GM19193 (cell line): Measurements from ENCODE around the gene RAB20.

ENCODE experiments used
- POLR2A ChIP-seq: IDR thresholded peaks from 4 replicates; pipeline ENCODE4 v1.6.1; 2011; ENCODE audit not compliant: insufficient read depth, insufficient read length; ENCODE audit errors: extremely low read depth

Gene RAB20

GRCh38 chr13:110499621-110500281, 61.8 kb downstream of the RAB20 start:
- no peak for TF ChIP-seq POLR2A

GRCh38 chr13:110498765-110499164, 62.8 kb downstream of the RAB20 start:
- TF ChIP-seq POLR2A = no peak

- TF ChIP-seq POLR2A = no peak
Measured at GRCh38 chr13:110498327-110498726, 63.2 kb downstream of the RAB20 start.

- no peak for TF ChIP-seq POLR2A
Measured at GRCh38 chr13:110497003-110497402, 64.5 kb downstream of the RAB20 start.

- TF ChIP-seq POLR2A = no peak
Measured at GRCh38 chr13:110496281-110496680, 65.2 kb downstream of the RAB20 start.

DNA sequence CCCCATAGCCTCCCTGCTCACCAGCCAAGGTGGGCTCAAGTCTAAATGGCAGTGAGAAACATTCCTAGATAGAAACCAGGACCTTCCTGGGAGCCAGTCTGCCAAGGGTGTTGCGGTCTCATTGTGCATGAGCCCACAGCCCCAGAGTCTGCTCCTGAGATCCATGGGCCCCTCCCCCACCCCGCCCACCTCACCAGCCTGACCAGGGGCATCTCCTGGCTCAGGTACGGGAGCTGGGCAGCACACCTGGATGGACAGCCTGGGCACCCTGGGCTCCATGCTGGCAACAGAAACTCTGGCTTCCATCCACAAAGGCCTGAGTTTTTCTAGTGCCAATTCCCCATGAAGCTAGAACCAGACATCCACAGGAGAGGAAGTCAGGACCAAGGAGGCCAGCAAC, 65.6 kb downstream of the RAB20 start:
- no peak for TF ChIP-seq POLR2A

DNA sequence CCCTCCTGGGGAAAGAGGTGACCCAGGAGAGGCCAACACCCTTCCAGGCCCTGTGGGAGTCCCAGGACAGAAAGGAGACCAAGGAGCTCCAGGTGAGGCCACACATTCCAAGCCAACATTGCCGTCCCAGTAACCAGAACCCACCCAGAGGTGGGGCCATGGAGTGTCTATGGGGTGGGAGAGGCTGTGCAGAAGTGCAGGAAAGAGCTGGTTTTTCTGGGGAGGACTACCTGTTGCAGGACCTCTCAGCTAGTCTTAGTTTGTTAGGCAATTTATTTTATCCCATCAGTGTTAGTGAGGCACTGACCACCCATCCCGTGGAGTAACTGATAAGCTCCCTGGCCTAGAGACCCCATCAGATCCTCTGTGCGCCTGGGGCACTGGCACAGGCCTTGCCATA, 66.1 kb downstream of the RAB20 start:
- TF ChIP-seq POLR2A = no peak

DNA sequence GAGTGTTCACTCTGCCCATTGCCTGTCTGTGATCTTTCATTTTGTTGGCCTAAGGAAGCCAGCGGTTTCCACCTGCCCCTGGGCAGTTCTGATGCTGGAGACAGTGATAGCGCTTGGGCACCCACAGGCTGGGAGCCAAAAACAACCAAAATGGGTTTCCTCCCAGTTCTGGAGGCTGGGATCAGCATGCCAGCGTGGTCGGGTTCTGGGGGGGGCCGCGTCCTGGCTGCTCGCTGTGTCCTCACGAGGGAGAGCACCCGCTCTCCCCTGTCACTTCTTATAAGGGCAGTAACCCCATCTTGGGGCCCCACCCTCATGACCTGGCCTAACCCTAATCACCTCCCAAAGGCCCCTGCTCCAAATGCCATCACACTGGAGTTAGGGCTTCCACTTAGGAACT, 67.9 kb downstream of the RAB20 start:
- no peak for TF ChIP-seq POLR2A

- TF ChIP-seq POLR2A = no peak
Measured at GRCh38 chr13:110492679-110493593, 68.6 kb downstream of the RAB20 start.

DNA sequence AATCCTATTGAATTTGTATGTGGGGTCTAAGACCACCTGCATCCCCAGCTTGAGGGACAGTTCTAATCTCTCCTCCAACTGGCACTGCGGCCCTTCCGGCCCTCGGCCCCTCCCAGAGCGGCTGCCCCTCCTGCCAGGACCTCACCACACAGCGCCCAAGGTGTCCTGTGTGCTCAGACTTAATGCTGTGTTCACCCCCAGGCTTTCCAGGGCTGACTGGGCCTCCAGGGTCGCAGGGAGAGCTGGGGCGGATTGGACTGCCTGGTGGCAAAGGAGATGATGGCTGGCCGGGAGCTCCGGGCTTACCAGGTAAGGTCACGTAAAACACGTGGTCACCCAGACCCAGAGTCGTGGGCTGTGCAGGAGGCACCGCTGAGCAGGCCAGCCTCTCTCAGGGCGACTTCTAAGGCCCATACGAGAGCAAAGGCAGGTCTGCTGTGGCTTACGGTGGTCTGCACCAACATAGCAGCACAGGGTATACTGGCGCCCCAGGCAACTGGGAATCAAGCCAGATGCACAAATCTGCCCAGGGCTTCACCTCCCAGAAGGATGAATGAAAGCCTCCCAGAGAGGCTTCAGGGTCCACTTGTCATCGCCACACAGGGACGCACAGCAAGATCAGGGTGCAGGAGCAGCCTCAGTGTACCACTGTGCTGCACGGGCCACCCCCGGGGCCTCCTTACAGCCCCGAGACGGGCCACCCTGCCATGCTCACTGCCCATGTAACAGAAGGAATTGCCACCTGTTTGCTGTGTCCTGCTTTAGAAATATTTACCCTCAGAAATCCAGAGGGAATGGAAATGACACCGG, 69.4 kb downstream of the RAB20 start:
- no peak for TF ChIP-seq POLR2A

DNA sequence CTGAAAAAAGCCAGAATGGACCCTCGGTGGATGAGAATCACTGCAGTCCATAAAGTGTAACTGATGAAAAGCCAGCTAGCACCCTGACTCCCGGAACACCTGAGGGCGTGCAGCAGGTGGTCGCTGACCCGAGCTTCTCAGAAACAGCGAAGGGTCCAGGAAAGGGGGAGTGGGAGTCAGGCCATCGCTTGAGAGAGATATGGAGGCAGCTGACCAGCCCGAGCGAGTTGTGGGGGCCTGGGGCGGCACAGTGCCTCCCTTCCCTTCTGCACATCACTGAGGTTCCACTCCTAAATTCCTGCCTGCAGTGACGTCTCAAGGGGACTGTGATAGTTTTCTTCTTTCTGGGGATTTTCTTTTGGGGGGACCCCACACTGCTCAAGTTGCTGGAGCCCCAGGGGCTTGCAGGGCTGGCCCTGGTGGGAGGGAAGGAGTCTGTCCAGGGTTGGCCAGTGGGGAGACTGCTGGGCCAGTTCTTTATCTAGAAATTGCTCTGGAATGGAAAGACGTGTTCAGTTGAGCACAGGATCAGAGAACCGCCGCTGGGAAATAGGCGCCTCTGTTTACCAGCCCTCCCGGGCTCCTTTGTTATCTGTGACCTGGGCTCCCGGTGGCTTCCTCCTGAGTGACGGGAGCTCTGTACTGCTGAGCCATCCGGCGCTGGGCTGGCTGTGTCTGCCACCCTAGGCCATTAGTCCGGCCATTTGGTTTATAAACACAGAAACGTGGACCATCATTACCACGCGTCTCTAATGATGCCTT, 71.3 kb downstream of the RAB20 start:
- no peak for TF ChIP-seq POLR2A

DNA sequence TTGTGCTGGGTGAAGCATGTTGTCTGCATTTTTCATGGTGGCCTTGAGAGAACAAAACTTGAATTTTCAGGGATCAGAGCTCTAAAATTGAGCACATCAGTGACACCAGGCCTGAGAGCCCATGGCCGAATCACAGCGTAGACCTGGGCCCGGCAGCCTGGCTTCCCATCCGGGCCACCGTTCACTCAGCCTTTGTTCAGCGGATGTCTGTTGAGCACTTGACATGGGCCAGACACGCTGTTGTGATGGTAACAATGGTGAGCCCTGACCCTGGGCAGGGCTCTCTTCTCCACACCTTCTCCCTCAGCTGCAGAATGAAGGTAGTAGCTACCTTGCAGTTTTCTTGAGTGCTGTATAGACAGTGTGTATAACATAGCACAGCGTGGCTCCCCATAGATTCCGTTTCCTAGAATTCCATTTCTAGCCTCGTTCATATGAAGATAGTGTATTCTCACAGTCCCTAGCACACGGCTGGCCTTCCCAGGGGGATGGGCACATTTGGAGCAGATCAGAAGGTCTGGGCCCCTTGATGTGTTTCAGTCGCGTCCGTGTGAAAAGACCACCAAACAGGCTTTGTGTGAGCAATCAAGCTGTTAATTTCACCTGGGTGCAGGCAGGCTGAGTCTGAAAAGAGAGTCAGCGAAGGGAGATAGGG, 75.3 kb downstream of the RAB20 start:
- no peak for TF ChIP-seq POLR2A

DNA sequence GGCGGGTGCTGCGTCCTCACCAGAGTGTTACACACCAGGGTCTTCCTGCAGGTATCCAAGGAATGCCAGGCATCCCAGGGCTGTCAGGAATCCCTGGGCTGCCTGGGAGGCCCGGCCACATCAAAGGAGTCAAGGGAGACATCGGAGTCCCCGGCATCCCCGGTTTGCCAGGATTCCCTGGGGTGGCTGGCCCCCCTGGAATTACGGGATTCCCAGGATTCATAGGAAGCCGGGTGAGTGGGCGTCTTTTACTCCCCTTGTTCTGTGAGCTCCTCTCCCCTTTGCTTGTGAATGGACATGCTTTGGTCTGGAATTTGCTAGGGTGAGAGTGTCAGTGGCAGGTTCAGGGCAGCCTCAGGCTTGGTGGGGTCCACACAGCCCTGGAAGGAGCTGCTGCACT, 75.9 kb downstream of the RAB20 start:
- no peak for TF ChIP-seq POLR2A
